Kidney (tissue), 14 donors: Measurements from ENCODE around the gene CXCL1. TPM values are rescaled to one million over a fixed set of nuclear protein-coding genes. Genes with fewer than 3 reads are reported as not detected.

ENCODE experiments used
- DNase-seq, 5 donors: peaks; one replicate each; pipeline ENCODE4 v3.0.0-alpha.2; 2013 to 2020
- FAIRE-seq: peaks from 2 replicates; lab custom pipeline; 2012; peaks lifted over from hg19 to GRCh38; lab: Jason Lieb, UNC
- H3K27ac ChIP-seq, 2 donors: one replicate each; pipeline ENCODE4 v1.7.0; 2013; ENCODE audit warnings: low read depth in 2 of 2, low read length in 2 of 2, inconsistent platforms in 1 of 2
- H3K27me3 ChIP-seq: one replicate; pipeline ENCODE4 v1.7.1; 2013; ENCODE audit warnings: low read length, inconsistent platforms; ENCODE audit not compliant: control insufficient read depth, insufficient read depth
- H3K36me3 ChIP-seq, 3 donors: one replicate each; pipeline versions ENCODE4 v1.7.0 to v1.7.1; 2013; ENCODE audit warnings: low read length in 3 of 3, control low read depth in 1 of 3, inconsistent platforms in 1 of 3; ENCODE audit not compliant: insufficient read depth in 3 of 3, control insufficient read depth in 2 of 3
- H3K4me1 ChIP-seq, 3 donors: one replicate each; pipeline versions ENCODE4 v1.7.0 to v1.7.1; 2013; ENCODE audit warnings: low read length in 3 of 3, inconsistent platforms in 1 of 3, low read depth in 1 of 3; ENCODE audit not compliant: control insufficient read depth in 2 of 3, insufficient read depth in 2 of 3
- H3K4me3 ChIP-seq, 3 donors: one replicate each; pipeline versions ENCODE4 v1.7.0 to v1.8.1; 2013; ENCODE audit warnings: low read length in 3 of 3, control low read depth in 1 of 3, inconsistent platforms in 1 of 3
- H3K9ac ChIP-seq, 3 donors: one replicate each; pipeline versions ENCODE4 v1.7.0 to v1.7.1; 2013; ENCODE audit warnings: low read length in 3 of 3, control low read depth in 1 of 3, inconsistent platforms in 1 of 3
- H3K9me3 ChIP-seq, 3 donors: one replicate each; pipeline versions ENCODE4 v1.7.0 to v1.7.1; 2013; ENCODE audit warnings: low read length in 3 of 3, control low read depth in 1 of 3, inconsistent platforms in 1 of 3; ENCODE audit not compliant: control insufficient read depth in 2 of 3, insufficient read depth in 1 of 3
- CTCF ChIP-seq: IDR thresholded peaks from 3 replicates; pipeline ENCODE4 v1.5.1; 2012; ENCODE audit warnings: mild to moderate bottlenecking, moderate library complexity, borderline replicate concordance; ENCODE audit not compliant: insufficient read depth; ENCODE audit errors: extremely low read depth
- intact Hi-C: fragments of 100-400 bp; cut with DNase I; formaldehyde crosslinking; loops from one replicate; pipeline ENCODE4 v1.11.1; 2022
- polyA plus RNA-seq: library from polyadenylated mRNA; stranded (reverse); fragments of 350-450 nt; fragmentation: Illumina TruSeq; extraction: RNeasy Lipid Tissue Mini Kit (QIAGEN cat#74804); gene quantifications from one replicate; pipeline ENCODE4 v1.2.3, GENCODE V29; 2014; ENCODE audit warnings: low read depth, low replicate concordance; ENCODE audit not compliant: insufficient read depth
- total RNA-seq: library from RNA; stranded (reverse); fragmentation: NEBNext Ultra II Directional; extraction: Animal tissue kit (Norgen Biotek cat#: 25700); gene quantifications from one replicate; pipeline ENCODE4 v1.2.1, GENCODE V29; 2021
- donor health status: control.
- donor health status: control.
- donor health status: control.
- donor health status: control.
- donor health status: control.
- donor health status: DM: yes; HTN: yes; CAD: no.
- donor health status: Normal renal cell carcinoma (clear cell type).

CXCL1 gene
- total and polyA plus RNA-seq, 2 donors from 2014 or later, result 6.4 to 29.7 TPM

GRCh38 chr4:73918058-73918457, 48.9 kb downstream of the CXCL1 start:
- DNase-seq, result no peak
- Histone ChIP-seq H3K4me3 (no peak overlapping the region), H3K9ac (no peak overlapping the region), H3K4me1 (no peaks in the 10 kb centered on the region), H3K9me3 (no peaks in the 10 kb centered on the region), H3K27ac (no peak overlapping the region), H3K27me3 (no peaks in the 10 kb centered on the region), H3K36me3 (no peaks in the 10 kb centered on the region)
- intact Hi-C loops, result loop anchor here (5.0 kb wide), 1 partner anchor 251 kb away; no protein-coding TSS in a partner anchor
- TF ChIP-seq CTCF, result no peak
- FAIRE-seq, result no peak

- TF ChIP-seq CTCF, result no peak
- H3K4me3 ChIP-seq, result no peak overlapping the region
- no peaks in the 10 kb centered on the region for H3K9me3 ChIP-seq
- no peak overlapping the region for H3K27ac ChIP-seq
- no peak for DNase-seq
- no peak overlapping the region for H3K9ac ChIP-seq
- no peaks in the 10 kb centered on the region for H3K27me3 ChIP-seq
- no peaks in the 10 kb centered on the region for H3K36me3 ChIP-seq
- intact Hi-C loops, result loop anchor here (5.0 kb wide), 1 partner anchor 252 kb away; no protein-coding TSS in a partner anchor
- no peaks in the 10 kb centered on the region for H3K4me1 ChIP-seq
- FAIRE-seq, result no peak
These were observed 50.5 kb downstream of the CXCL1 start for GRCh38 chr4:73919691-73920090.

Other genes starting within 250 kb of the CXCL1 start
- 8.8 TPM for gene RASSF6, start 249.0 kb upstream of the CXCL1 start, total RNA-seq
- gene RASSF6, start 249.0 kb upstream of the CXCL1 start, polyA plus RNA-seq, result 4.7 TPM
- 4.8 TPM for gene CXCL8, start 128.8 kb upstream of the CXCL1 start, total RNA-seq
- gene CXCL8, start 128.8 kb upstream of the CXCL1 start, polyA plus RNA-seq, result 1.3 TPM
- 8.2 TPM for gene CXCL6, start 32.7 kb upstream of the CXCL1 start, total RNA-seq
- gene CXCL6, start 32.7 kb upstream of the CXCL1 start, polyA plus RNA-seq, result 1.1 TPM
- 1.0 TPM for gene PF4V1, start 16.1 kb upstream of the CXCL1 start, total RNA-seq
- gene PF4V1, start 16.1 kb upstream of the CXCL1 start, polyA plus RNA-seq, result not detected
- not detected for gene PF4, start 112.6 kb downstream of the CXCL1 start, total RNA-seq
- 0.80 TPM for gene PF4, start 112.6 kb downstream of the CXCL1 start, polyA plus RNA-seq
- not detected for gene PPBP, start 118.8 kb downstream of the CXCL1 start, total RNA-seq
- gene PPBP, start 118.8 kb downstream of the CXCL1 start, polyA plus RNA-seq, result 1.5 TPM
- gene CXCL5, start 129.3 kb downstream of the CXCL1 start, total RNA-seq, result 0.63 TPM
- not detected for gene CXCL5, start 129.3 kb downstream of the CXCL1 start, polyA plus RNA-seq
- gene CXCL3, start 169.3 kb downstream of the CXCL1 start, total RNA-seq, result 2.8 TPM
- 0.97 TPM for gene CXCL3, start 169.3 kb downstream of the CXCL1 start, polyA plus RNA-seq
- 17.8 TPM for gene CXCL2, start 229.8 kb downstream of the CXCL1 start, total RNA-seq
- gene CXCL2, start 229.8 kb downstream of the CXCL1 start, polyA plus RNA-seq, result 16.9 TPM